ENCODE measurements around the gene RGL1. TPM values are rescaled to one million over a fixed set of nuclear protein-coding genes. Genes with fewer than 3 reads are reported as not detected.

Gene RGL1
- total and polyA plus RNA-seq, 2 donors (not counting 3 experiments of a cell fraction or from before 2014, with no cell fraction given) = 19.8 to 35.3 TPM

GRCh38 chr1:183958958-183959357, 154.0 kb downstream of the RGL1 start:
- CTCF ChIA-PET = no interaction called here
- H3K27ac ChIP-seq (ENCODE audit: insufficient read depth, low read depth, low read length) = no peak overlapping the region
- no peaks in the 10 kb centered on the region for H3K9me3 ChIP-seq (replicated peaks; ENCODE audit: control insufficient read depth, insufficient read depth, low read length)
- no peaks in the 10 kb centered on the region for H4K20me1 ChIP-seq (replicated peaks; ENCODE audit: control insufficient read depth, extremely low read depth, insufficient read depth, low read length)
- FAIRE-seq = no peak
- POLR2A ChIA-PET = no interaction called here
- intact Hi-C loops (cut with micrococcal nuclease) = loop anchor here (5.0 kb wide), 1 partner anchor 93 kb away; the partner anchor contains the start of gene TSEN15
- H3K4me1 ChIP-seq (ENCODE audit: control insufficient read depth, extremely low read depth, insufficient read depth, low read length) = peaks cover 9% of the 10 kb centered on the region
- TF ChIP-seq MAX (IDR thresholded peaks at IDR 0.05; ENCODE audit: insufficient read depth, insufficient read length) (no peak), POLR2A (IDR thresholded peaks at IDR 0.05; ENCODE audit: low read depth, low read length) (no peak), FOS (IDR thresholded peaks at IDR 0.05; ENCODE audit: borderline replicate concordance, insufficient read depth, low read length) (no peak), MYC (IDR thresholded peaks at IDR 0.05; ENCODE audit: low read depth, low read length) (no peak), POLR2AphosphoS5 (IDR thresholded peaks at IDR 0.05; ENCODE audit: insufficient read depth, low read depth, low read length) (no peak), GATA2 (IDR thresholded peaks at IDR 0.05; ENCODE audit: insufficient read depth, insufficient read length, low read depth, low read length) (no peak), JUN (IDR thresholded peaks at IDR 0.05; ENCODE audit: borderline replicate concordance, insufficient read depth, insufficient read length, low read depth) (no peak), EZH2 (IDR thresholded peaks at IDR 0.05; ENCODE audit: borderline replicate concordance, low read depth, low read length, severe bottlenecking) (no peak), CTCF (IDR thresholded peaks at IDR 0.05; ENCODE audit: extremely low read depth in 1 of 2, insufficient read depth in 1 of 2, low read depth in 1 of 2, low read length in 2 of 2) (no peak)
- H3K36me3 ChIP-seq (ENCODE audit: control insufficient read depth in 2 of 2, extremely low read depth in 1 of 2, insufficient read depth in 2 of 2, low read length in 2 of 2) = no peaks in the 10 kb centered on the region
- no peaks in the 10 kb centered on the region for H3K9me1 ChIP-seq (replicated peaks; ENCODE audit: control insufficient read depth, extremely low read depth, insufficient read depth, low read length)
- no peak overlapping the region for H2AFZ ChIP-seq (ENCODE audit: low read depth, low read length)
- no peak overlapping the region for H3K4me3 ChIP-seq (replicated peaks in 1 of 3; ENCODE audit: insufficient read depth in 1 of 3, low read depth in 1 of 3, low read length in 3 of 3)
- H3K27me3 ChIP-seq (ENCODE audit: control insufficient read depth in 2 of 2, insufficient read depth in 2 of 2, low read length in 2 of 2) = peaks cover 0 to 3% of the 10 kb centered on the region in 2 experiments
- no peak overlapping the region for H3K9ac ChIP-seq (replicated peaks; ENCODE audit: extremely low read depth, insufficient read depth, low read length)
- dilution Hi-C loops (cut with MboI; ENCODE audit: extremely low pct_ligation_motif_present, low sequenced_read_pairs) = no loop called here
- H3K4me2 ChIP-seq (ENCODE audit: insufficient read depth, low read length) = no peak overlapping the region
- BruUV-seq (replicated peaks) = no TSS peak
- no peak for DNase-seq (ENCODE audit: low read depth, low spot score)
- no peaks in the 10 kb centered on the region for H3K79me2 ChIP-seq (ENCODE audit: control insufficient read depth, insufficient read depth, low read length)

Data from endothelial cell of umbilical vein (primary cell).